NCI-H524 (cell line): ENCODE measurements around the gene LAMA5.
A peak's percentile ranks its signal among the peaks of the same experiment; 100 is the strongest.

Source experiments
- DNase-seq, 2 experiments: peaks; one replicate each; lab custom pipeline; 2025; lab: John Stamatoyannopoulos, UW

LAMA5 gene, protein sequence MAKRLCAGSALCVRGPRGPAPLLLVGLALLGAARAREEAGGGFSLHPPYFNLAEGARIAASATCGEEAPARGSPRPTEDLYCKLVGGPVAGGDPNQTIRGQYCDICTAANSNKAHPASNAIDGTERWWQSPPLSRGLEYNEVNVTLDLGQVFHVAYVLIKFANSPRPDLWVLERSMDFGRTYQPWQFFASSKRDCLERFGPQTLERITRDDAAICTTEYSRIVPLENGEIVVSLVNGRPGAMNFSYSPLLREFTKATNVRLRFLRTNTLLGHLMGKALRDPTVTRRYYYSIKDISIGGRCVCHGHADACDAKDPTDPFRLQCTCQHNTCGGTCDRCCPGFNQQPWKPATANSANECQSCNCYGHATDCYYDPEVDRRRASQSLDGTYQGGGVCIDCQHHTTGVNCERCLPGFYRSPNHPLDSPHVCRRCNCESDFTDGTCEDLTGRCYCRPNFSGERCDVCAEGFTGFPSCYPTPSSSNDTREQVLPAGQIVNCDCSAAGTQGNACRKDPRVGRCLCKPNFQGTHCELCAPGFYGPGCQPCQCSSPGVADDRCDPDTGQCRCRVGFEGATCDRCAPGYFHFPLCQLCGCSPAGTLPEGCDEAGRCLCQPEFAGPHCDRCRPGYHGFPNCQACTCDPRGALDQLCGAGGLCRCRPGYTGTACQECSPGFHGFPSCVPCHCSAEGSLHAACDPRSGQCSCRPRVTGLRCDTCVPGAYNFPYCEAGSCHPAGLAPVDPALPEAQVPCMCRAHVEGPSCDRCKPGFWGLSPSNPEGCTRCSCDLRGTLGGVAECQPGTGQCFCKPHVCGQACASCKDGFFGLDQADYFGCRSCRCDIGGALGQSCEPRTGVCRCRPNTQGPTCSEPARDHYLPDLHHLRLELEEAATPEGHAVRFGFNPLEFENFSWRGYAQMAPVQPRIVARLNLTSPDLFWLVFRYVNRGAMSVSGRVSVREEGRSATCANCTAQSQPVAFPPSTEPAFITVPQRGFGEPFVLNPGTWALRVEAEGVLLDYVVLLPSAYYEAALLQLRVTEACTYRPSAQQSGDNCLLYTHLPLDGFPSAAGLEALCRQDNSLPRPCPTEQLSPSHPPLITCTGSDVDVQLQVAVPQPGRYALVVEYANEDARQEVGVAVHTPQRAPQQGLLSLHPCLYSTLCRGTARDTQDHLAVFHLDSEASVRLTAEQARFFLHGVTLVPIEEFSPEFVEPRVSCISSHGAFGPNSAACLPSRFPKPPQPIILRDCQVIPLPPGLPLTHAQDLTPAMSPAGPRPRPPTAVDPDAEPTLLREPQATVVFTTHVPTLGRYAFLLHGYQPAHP (N-terminal part only)

DNA sequence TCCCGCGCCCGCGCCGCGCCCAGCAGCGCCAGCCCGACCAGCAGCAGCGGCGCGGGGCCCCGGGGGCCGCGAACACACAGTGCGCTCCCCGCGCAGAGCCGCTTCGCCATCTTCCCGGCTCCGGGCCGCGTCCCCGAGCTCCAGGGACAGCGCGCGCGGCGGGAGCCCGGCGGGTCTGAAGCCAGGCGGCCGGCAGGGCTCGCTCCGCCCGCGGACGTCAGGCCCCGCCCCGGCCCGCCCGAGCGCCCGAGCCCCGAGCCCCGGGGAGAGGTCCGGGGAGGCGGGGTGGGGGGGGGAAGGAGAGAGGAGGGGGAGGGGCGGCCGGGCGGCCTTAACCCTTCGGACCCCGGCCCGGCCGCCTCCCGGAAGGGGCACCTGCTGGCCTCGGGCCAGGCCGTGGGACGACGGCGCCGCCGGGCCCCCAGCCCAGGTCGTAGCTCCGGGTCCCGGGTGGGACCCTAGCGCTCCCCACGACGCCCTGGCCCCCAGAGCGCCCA lies at the start of gene LAMA5:
Gene LAMA5 (minus strand): TSS at position 177 of the 497 bp plus-strand sequence. CDS start 67 bp downstream, at position 110.
- DNase-seq: no peak

DNA sequence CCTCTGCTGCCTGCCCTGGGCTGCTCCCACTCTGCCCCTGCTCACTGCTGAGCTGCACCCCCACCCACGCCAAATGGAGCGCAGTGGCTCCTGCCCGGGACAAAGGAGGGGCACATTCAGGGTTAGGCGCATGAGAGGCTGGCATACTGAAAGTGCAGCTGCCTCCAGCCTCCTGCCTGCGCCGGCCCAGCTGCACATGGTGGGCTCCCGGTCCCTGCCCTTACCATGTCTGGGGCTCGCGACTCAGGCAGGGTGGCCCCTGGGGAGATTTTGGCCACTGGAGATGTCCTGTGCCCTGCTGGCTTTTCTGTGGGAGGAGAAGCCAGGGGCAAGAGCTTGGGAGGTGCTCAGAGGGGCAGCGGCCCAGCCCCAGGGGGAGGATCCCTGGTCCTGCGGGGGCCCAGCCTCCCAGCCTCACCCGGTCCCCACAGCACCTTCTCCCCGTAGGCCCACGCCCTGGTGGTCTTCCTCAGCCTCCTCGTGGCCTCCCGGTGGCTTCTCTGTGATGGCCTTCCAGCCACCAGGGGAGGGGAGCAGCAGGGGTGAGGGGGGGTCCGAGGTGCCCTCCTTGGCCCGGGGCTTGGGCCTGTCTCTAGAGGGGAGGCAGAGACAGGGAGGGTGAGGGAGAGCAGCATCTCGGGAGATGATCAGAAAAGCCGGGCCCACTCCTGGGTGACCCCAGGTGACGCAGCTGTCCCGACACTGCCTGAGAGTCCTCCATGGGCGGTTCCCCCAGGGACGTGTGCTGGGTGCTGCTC lies 48.4 kb upstream of the LAMA5 start:
- no peak for DNase-seq

DNA sequence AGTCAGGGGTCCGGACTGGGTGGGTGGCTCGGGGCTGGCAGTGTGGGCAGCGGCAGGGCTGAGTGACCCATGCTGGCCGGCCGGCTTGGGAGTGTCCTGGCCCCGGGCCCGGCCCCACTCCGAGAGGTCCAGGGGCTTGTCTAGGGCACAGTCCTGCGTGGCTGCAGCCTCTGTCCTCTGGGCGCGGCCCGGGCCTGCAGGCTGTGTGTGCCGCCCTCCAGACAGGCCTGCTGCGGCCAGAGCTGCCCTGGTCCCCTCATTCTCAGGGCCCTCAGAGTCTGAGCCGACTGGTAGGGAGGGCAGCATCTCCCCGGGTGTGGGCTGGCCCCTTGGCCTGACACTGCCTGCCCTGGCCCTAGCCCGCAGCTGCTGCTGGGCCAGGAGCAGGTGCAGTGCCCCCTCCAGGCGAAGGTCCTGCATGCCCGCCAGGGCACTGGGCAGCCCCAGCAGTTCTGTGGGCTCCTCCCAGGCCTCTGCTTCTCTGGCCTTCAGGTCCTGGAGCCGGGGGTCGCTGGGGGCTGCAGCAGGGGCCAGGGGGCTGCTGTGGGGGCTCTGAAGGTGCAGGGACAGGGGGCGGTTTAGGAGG lies 46.9 kb upstream of the LAMA5 start:
- DNase-seq: no peak

DNA sequence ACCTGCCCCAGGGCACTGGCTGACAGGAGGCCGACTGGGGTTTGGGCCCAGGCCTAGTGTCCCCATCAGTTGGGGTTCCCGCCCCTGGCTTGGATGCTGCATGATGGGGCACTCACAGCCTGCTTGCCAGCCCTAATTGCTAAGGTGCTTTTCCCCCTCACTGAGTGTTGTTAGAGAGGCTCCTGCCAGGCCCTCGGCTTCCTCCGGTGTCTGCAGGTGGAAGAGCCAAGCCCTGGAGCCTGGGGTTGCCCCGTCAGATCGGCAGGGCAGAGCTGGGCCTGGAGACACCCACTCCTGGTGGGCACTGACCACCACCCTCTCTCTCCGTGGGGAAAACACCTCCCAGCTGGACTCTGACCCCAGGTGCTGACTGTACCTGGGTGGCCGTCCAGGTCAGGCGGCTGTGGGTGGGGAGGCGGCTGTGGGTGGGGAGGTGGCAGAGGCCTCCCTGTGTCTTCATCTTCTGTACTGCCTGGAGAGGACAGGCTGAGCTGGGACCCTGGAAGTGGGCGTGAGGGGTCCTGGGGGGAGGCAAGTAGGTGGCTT lies 46.0 kb upstream of the LAMA5 start:
- DNase-seq: no peak

DNA sequence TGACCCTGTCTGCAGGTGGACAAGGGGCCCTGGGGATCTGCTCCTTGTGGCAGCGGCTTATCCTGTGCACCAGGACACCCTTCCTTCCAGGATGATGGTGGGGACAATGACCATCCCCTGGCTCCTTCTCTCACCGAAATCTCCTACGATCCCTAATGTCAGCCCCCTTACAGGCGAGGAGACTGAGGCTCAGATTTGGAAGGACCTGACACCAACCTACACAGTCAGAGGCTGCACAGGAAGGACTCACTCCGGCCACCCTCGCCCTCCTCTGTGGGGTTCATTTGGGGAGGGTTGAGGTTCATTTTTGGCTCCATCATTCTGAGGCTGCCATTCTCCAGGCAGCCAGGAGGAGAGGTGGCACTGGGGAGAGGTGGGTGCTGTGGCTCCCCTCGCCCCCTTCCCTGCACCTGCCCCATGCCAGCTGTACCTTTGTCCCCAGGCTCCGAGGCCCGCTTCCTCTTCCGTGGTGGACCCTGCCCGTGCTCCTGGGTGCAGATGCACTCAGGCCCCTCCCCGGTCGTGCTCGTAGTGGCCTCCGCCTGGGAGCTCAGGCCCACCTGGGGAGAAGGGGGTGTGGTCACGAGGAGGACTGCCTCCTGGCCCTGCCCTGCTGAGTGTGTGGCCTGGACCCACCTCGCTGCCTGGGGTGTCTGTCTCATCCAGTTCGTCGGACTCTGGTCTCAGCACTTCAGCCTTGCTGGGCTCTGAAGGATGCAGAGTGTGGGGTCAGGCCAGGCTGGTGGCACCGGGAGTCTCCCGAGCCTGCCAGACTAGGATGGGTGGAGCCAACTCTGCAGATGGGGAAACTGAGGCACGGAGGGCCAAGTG lies 45.3 kb upstream of the LAMA5 start:
- DNase-seq: no peak

DNA sequence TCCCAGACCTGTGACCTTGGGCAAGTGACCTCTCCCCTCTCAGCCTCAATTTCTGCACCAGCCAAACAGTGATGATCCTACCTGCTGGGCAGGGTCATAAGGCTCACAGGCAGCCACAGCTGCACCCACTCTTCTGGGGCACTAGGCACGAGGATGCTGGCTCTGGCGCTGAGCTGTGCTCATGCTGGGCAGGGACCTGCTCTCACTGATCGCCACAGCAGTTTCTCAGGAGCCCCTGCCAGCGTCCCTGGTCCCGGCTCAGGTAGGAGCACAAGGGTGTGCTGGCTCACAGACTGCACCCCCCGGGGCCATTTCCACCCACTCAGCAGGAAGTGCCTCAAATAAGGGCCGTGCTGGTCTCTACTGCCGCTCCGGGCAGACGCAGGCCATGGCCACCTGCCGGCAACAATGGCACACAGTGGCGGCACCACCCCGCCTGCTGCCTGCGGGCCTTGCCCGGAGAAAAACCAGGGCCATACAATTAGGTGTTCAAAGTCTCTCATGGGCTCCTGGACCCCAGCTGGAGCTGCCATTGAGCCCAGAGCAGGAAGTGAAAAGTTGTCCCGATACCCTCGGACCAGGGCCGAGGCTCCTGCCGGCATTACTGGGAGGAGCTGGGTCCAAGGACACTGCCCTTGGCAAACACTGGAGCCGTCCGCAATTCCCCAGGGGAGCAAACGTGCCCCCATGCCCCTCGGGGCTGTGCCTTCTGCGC lies 44.5 kb upstream of the LAMA5 start:
- DNase-seq: no peak

DNA sequence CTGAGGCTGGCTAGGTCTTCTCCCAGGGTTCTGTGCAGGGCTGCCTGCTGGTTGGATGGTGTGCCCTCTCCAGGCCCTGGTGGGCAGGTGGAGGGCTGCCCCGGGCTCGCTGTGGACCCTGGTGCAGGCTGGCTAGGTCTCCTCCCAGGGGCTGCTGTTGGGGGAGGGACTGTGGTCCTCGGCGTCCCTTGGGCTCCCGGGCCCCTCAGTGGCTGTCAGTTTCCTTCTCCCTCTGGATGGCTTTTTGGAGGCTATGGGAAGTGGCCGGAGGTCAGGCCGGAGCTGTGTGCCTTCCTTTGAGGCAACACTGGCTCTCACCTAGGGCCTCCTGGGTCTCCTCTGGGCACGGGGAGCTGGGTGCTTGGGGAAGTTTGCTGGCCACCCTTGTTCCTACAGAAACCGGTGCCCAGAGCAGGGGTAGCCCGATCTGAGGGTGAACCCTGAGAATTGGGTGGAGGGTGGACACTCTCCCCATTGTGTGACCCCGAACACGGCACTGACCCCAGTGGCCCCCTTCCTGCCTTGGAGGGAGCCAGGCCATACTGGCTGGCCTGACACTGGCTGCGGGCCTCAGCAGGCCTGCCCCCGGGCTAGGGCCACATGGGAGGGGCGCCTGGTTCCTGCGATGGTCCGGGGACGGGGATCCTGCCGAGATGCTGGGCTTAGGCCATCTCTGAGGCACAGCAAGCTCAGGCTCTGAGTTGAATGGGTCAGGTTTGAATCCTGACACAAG lies 43.8 kb upstream of the LAMA5 start:
- DNase-seq: no peak

DNA sequence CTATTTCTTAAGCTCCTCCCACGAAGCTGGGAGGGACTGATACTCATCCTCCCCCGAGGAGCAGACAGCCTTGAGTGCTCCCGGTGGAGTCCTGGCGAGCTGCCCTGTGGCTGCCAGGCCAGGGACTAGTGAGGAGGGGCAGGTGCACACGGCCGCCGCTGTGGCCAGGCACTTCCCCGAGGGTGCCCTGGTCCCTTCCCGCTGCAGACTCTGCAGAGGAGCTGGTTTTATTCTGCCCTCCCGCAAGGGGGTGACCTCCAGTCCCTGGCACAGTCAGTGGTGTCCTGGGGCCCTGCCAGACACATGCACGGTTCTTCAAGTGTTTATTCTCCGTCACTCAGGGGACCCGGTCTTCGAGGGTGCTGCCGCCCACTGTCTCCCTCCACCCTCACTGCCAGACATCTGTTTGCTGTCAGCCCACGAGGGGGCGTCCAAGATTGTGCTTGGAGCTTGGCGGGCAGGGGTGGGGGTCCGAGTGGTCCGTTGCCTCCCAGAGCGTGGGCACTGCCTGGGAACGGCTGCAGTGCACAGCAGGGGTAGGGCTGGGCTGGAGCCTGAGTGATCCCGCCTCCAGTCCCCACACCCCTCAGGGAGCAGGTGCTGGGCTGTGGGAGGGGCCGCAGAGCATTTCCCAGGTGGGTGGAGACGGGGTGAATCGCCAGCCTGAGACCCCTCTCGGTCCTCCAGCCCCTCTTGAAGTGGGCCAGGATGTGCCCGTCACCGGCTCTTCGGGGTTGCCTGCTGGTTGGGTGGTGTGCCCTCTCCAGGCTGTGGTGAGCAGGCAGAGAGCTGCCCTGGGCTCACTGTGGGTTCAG lies 43.0 kb upstream of the LAMA5 start:
- DNase-seq: peak; percentile 40 to 80

DNA sequence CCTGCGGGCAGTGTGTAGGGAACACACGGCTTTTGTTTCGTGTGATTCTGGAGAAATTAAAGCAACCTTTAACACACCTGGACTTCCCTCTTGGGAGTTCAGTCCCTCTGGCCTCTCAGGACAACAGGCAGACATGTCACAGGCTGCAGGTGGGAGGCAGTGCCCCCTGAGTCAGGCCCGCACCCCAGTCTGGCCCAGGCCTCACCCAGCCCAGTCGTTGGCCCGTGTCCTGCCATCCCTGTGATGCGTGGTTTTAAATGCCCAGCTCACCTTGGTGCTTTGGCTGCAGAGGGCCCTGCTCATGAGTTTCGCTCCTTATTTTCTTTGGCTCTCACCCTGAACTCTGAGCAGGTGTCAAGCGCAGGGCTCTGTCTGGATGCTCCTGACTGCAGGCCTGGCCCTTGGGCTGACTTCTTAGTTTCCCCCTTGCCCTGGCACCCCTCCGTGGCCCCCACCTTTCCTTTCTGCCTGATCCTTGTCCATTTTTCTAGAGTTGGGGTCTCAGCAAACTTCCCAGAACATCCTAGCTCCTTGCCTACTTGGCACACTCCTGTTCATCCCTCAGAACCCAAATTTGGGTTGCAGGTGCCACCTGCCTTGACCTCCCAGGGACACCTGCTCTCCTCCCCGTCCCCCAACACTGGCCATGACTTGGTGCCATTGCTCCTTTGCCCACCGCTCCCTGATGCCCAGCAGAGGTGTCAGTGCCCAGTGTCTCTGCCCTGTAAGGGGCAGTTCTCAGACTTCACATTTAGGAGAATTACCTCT lies 42.2 kb upstream of the LAMA5 start:
- DNase-seq: no peak

DNA sequence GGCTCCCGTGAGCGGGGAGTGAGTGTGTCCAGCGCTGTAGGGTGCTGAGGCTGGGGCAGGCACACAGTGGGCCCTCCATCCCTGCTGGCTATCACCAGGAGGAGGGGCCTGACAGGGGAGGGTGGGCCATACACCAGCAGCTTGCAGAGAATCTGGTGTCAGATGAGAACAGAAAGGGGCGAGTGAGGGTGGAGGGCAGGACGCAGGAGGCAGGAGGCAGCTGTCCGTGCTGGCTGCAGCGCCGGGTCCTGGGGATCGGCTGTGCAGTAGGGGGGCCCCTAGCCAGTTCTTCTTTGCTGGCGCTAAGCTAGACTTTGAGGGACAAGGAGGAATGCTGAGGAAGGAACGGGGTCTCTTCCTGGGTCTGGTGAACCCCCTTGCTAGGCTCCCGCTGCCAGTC lies 41.5 kb upstream of the LAMA5 start:
- DNase-seq: peak in 1 of 2 experiments; percentile 32

DNA sequence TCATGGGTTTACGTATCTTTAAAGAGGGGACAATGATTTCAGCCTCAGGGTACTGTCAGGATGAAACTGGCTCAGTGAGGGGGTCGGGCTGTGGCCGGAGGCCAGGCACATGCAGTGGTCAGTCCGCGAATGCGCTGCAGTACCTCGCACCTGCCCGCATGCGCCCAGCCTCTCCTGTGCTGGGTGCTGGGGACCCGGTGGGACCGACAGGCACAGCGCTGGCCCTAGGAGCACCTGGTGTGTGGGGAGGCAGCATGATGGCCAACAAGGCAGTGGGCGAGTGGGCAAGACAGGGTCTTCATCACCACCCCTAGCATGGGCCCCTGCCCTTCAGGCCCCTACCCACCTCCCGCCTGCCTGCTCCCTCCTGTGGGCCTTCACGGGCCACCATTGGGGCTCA lies 40.9 kb upstream of the LAMA5 start:
- DNase-seq: no peak

DNA sequence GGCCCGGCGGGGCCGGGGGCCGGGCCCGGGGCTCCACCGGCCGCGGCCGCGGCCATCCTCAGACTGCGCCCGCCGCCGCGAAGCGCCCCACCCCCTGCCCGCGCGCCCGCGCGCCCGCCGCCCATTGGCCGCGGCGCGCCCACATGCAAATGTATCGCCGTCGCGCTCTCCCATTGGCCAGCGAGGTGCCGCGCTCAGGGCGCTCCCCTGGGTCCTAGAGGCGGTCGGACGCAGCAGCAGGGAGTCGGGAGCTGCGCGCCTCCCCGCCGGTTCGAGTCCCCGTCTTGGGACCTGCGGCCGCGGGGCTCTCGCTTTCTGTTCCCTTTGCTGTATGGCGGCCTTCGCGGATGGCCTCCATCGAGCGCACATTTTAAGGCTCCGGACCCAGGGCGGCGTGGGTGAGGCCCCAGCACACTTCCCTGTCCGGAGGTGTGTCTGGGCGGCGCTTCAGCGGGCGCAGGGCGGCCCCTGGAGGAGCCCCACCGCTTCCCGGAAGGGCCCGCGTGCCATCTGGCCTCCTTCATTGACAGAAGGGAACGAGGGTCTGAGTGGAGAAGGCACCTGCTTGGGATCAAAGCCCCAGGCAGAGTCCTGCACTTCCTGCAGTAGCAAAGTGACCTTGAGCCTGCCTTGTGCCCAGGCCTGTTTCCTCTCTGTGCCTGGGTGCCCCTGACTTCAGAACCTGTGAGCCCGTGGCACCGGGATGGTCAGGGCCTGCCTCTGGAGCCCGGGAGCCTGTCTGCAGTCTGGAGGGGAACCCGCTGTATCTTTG lies 40.3 kb upstream of the LAMA5 start, which contains the start of gene CABLES2:
Gene CABLES2 (minus strand): TSS at position 65 of the 772 bp plus-strand sequence. CDS start 9 bp downstream, at position 56.
- peak; percentile 89 to 92 for DNase-seq

DNA sequence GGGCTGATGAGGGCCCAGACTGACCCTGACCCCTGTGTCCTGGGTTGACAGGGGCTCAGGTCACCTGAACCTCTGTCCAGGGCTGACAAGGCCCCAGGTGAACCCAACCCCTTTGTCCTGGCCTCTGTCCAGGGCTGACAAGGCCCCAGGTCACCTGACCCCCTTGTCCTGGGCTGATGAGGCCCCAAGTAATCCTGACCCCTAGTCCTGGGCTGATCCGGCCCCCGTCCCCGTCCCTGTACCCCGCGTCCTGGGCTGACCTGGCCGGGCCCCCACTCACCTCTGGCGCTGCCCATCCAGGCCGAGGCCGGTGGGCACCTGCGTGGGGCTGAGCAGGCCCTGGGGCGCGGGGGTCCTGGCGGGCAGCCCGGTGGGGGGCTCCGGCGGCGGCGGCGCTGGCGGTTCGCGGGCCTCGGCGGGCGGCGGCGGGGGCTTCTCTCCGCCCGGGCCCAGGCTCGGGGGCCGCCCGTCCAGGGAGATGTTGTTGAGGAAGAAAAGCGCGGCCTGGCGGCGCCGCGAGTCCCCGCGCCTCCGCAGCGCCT lies 39.6 kb upstream of the LAMA5 start:
- DNase-seq: no peak

DNA sequence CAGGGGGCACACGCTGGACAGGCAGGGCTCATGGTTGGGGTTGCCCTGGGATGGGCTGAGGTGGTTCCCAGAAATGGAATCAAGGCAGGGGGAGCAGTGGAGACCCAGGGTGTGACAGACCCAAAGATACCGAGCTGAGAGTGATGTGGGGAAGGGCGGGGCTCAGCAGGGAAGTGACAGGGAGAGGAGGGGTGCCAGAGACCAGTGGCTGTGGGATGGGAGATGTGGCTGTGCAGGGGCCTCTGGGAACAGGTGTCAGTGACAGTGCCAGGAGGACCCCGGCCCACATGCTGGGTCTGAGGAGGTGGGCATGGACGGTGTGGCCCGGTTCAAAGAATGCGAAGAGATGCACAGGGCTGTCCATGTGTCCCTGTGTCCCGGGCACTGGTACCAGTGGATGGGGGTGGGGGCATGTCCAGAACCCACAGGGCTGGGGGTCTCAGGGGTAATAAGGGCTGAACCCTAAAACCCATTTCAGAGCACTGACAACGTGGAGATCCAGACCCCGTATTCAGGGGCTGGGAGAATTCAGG lies 38.9 kb upstream of the LAMA5 start:
- DNase-seq: no peak
